H9 (cell line): ENCODE data around the gene FAM151A. TPM values are rescaled to one million over a fixed set of nuclear protein-coding genes. Genes with fewer than 3 reads are reported as not detected.

Experiments
- DNase-seq: peaks from one replicate; pipeline ENCODE4 v3.0.0-alpha.2; 2017
- H2AFZ ChIP-seq: one replicate; pipeline ENCODE4 v1.6.1; 2013; ENCODE audit warnings: mild to moderate bottlenecking, low read length, control low read depth, moderate library complexity
- H2AK5ac ChIP-seq: 2 replicates; pipeline ENCODE4 v1.6.1; 2013; ENCODE audit warnings: low read length, control low read depth, mixed read lengths; ENCODE audit not compliant: insufficient read length
- H2BK120ac ChIP-seq: one replicate; pipeline ENCODE4 v1.6.1; 2013; ENCODE audit warnings: low read depth, mild to moderate bottlenecking, low read length, control low read depth, inconsistent platforms; ENCODE audit not compliant: poor library complexity, severe bottlenecking
- H2BK12ac ChIP-seq: 2 replicates; pipeline ENCODE4 v1.6.1; 2013; ENCODE audit warnings: low read length, control low read depth, mixed read lengths, low read depth; ENCODE audit not compliant: insufficient read length
- H2BK15ac ChIP-seq: 2 replicates; pipeline ENCODE4 v1.6.1; 2013; ENCODE audit warnings: low read depth, low read length, control low read depth
- H2BK20ac ChIP-seq: one replicate; pipeline ENCODE4 v1.6.1; 2013; ENCODE audit warnings: low read depth, mild to moderate bottlenecking, low read length, control low read depth, inconsistent platforms; ENCODE audit not compliant: poor library complexity, severe bottlenecking
- H2BK5ac ChIP-seq: 2 replicates; pipeline ENCODE4 v1.6.1; 2013; ENCODE audit warnings: low read length, control low read depth, mixed read lengths; ENCODE audit not compliant: insufficient read length
- H3K14ac ChIP-seq: 2 replicates; pipeline ENCODE4 v1.6.1; 2013; ENCODE audit warnings: low read length, control low read depth; ENCODE audit not compliant: insufficient read depth
- H3K18ac ChIP-seq: 2 replicates; pipeline ENCODE4 v1.6.1; 2013; ENCODE audit warnings: low read depth, mild to moderate bottlenecking, mixed read lengths, low read length, control low read depth; ENCODE audit not compliant: insufficient read length
- H3K23ac ChIP-seq: 2 replicates; pipeline ENCODE4 v1.6.1; 2013; ENCODE audit warnings: low read length, control low read depth, mixed read lengths, low read depth; ENCODE audit not compliant: insufficient read length
- H3K23me2 ChIP-seq: 2 replicates; pipeline ENCODE4 v1.6.1; 2013; ENCODE audit warnings: low read depth, mild to moderate bottlenecking, mixed read lengths, low read length, control low read depth; ENCODE audit not compliant: insufficient read length, poor library complexity, severe bottlenecking
- H3K27ac ChIP-seq: 2 replicates; pipeline ENCODE4 v1.5.1; 2013; ENCODE audit warnings: low read length, control low read depth, mixed read lengths, low read depth; ENCODE audit not compliant: insufficient read length
- H3K27me3 ChIP-seq: 2 replicates; pipeline ENCODE4 v1.6.1; 2013; ENCODE audit warnings: low read length, control low read depth, inconsistent platforms; ENCODE audit not compliant: insufficient read depth
- H3K4ac ChIP-seq: 2 replicates; pipeline ENCODE4 v1.6.1; 2013; ENCODE audit warnings: low read depth, mild to moderate bottlenecking, control low read depth, inconsistent platforms, low read length, moderate library complexity
- H3K4me1 ChIP-seq: 2 replicates; pipeline ENCODE4 v1.6.1; 2013; ENCODE audit warnings: low read length, control low read depth, inconsistent platforms; ENCODE audit not compliant: insufficient read depth
- H3K4me2 ChIP-seq: 2 replicates; pipeline ENCODE4 v1.6.1; 2013; ENCODE audit warnings: low read length, control low read depth, mixed read lengths; ENCODE audit not compliant: insufficient read length, insufficient read depth
- H3K56ac ChIP-seq: 2 replicates; pipeline ENCODE4 v1.6.1; 2013; ENCODE audit warnings: low read depth, mild to moderate bottlenecking, mixed read lengths, low read length, control low read depth; ENCODE audit not compliant: insufficient read length
- H3K79me1 ChIP-seq: 2 replicates; pipeline ENCODE4 v1.6.1; 2013; ENCODE audit warnings: low read depth, mild to moderate bottlenecking, moderate library complexity, low read length, control low read depth, inconsistent platforms; ENCODE audit not compliant: insufficient read depth, poor library complexity, severe bottlenecking
- H3K79me2 ChIP-seq: 2 replicates; pipeline ENCODE4 v1.6.1; 2013; ENCODE audit warnings: low read length, control low read depth, inconsistent platforms; ENCODE audit not compliant: insufficient read depth
- H3K9ac ChIP-seq: 2 replicates; pipeline ENCODE4 v1.6.1; 2013; ENCODE audit warnings: low read length, control low read depth, mixed read lengths; ENCODE audit not compliant: insufficient read length; ENCODE audit errors: extremely low read depth
- H3K9me3 ChIP-seq: one replicate; pipeline ENCODE4 v1.6.1; 2013; ENCODE audit warnings: low read depth, low read length, inconsistent platforms; ENCODE audit not compliant: control insufficient read depth
- H3T11ph ChIP-seq: one replicate; pipeline ENCODE4 v1.6.1; 2013; ENCODE audit warnings: mild to moderate bottlenecking, low read length, control low read depth, inconsistent platforms
- H4K20me1 ChIP-seq: one replicate; pipeline ENCODE4 v1.6.1; 2013; ENCODE audit not compliant: control insufficient read depth, insufficient read length, insufficient read depth
- H4K5ac ChIP-seq: 2 replicates; pipeline ENCODE4 v1.6.1; 2013; ENCODE audit warnings: low read depth, mild to moderate bottlenecking, mixed read lengths, low read length, control low read depth; ENCODE audit not compliant: insufficient read length
- H4K8ac ChIP-seq: replicated peaks from 2 replicates; pipeline ENCODE4 v1.6.1; 2013; ENCODE audit warnings: low read length, control low read depth, mixed read lengths, low read depth; ENCODE audit not compliant: insufficient read length
- H4K91ac ChIP-seq: 2 replicates; pipeline ENCODE4 v1.6.1; 2013; ENCODE audit warnings: low read depth, mild to moderate bottlenecking, moderate library complexity, mixed read lengths, low read length, control low read depth; ENCODE audit not compliant: insufficient read length
- H3K27ac Mint-ChIP-seq, 3 experiments: 2 replicates in 2 of 3; 3 replicates in 1 of 3; pipeline ENCODE4 v1.8.0; 2020 to 2021; ENCODE audit warnings: mixed read lengths in 3 of 3, mild to moderate bottlenecking in 1 of 3, moderate library complexity in 1 of 3
- H3K27me3 Mint-ChIP-seq: 2 replicates; pipeline ENCODE4 v1.8.0; 2021; ENCODE audit warnings: low read depth, mild to moderate bottlenecking, moderate library complexity, mixed read lengths
- H3K36me3 Mint-ChIP-seq, 3 experiments: 2 replicates in 2 of 3; 3 replicates in 1 of 3; pipeline ENCODE4 v1.8.0; 2020 to 2021; ENCODE audit warnings: low read depth in 3 of 3, mixed read lengths in 3 of 3; ENCODE audit not compliant: insufficient read depth in 1 of 3
- H3K4me1 Mint-ChIP-seq, 2 experiments: 2 replicates each; pipeline ENCODE4 v1.8.0; 2020; ENCODE audit warnings: mixed read lengths in 2 of 2
- H3K4me3 Mint-ChIP-seq, 2 experiments: 2 replicates in 1 of 2; 3 replicates in 1 of 2; pipeline ENCODE4 v1.8.0; 2020 to 2021; ENCODE audit warnings: mild to moderate bottlenecking in 2 of 2, mixed read lengths in 2 of 2, moderate library complexity in 1 of 2
- H3K9me3 Mint-ChIP-seq, 2 experiments: 2 replicates in 1 of 2; 3 replicates in 1 of 2; pipeline ENCODE4 v1.8.0; 2020; ENCODE audit warnings: mild to moderate bottlenecking in 2 of 2, mixed read lengths in 2 of 2, moderate library complexity in 1 of 2
- WGBS: extraction: QIAGEN DNeasy Blood & Tissue Kit; methylation state at CpG from one replicate; pipeline ENCODE4 v1.1.7; 2013; ENCODE audit warnings: missing lambda C conversion rate, low lambda C conversion rate, mixed read lengths; ENCODE audit not compliant: insufficient read length; ENCODE audit errors: extremely low coverage; 5-methylcytosine and 5-hydroxymethylcytosine counted together
- total RNA-seq: library from RNA; stranded (reverse); gene quantifications from 2 replicates; pipeline ENCODE4 v1.2.1, GENCODE V29; 2021
- TF ChIP-seq, protein P1 (sequence below): fragments of 200-600 bp; sonication (generic); conservative IDR thresholded peaks from 3 replicates; pipeline ENCODE4 v1.8.0; 2021; ENCODE audit warnings: antibody characterized with exemption, mild to moderate bottlenecking

The FAM151A gene
- total RNA-seq, 1 experiment from 2014 or later, result not detected

DNA sequence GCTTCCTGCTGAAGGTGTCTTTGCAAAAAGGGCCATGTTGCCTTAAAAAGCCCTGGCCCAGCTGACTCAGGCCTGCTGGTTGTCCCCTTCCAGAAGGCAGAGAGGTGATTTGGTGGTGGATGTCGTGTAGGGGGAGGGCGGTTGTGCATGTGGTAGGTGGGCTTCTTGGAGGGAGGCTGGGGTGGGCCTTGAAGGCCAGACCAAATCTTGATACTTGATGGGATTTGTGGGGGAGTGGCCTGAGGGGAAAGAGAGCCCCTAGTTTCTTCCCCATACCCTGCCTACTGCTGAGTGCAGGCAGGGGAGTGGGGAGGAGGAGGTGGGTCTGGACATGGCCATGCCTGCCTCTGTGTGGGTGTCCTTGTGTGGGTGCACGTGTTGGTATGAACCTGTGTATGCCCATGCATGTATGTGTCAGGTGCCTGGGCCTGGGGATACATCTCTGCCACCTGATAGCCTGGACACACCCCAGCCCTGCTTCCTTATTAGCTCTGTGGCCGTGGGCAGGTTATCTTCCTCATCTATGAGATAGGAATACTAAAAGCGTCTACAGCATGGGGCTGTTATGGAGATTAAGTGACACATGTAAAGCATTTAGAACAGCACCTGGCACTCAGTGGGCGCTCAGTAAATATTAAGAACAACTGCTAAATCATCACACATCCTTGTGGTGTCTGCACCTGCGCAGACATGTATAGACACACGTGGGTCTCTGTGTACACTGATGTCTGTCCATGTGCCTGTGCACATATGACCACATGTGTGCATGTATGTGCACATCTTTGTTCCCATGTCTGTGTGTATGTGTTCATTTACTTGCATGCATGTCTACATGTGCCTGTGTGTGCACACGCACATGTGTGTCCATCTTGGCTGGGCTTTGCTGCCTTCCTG lies 17.0 kb downstream of the FAM151A start:
- Histone ChIP-seq H4K8ac (no peak overlapping the region), H3K4ac (no peak overlapping the region), H3K9me3 (no peaks in the 10 kb centered on the region), H2BK5ac (no peak overlapping the region), H3K4me1 (no peaks in the 10 kb centered on the region; the same call in 1 of the 2 replicates), H3K27ac (no peak overlapping the region), H3K23ac (no peak overlapping the region), H3K18ac (no peak overlapping the region), H2BK20ac (no peak overlapping the region), H3K4me2 (no peak overlapping the region), H3K79me1 (no peaks in the 10 kb centered on the region), H3K56ac (no peak overlapping the region), H2AK5ac (no peak overlapping the region), H2BK120ac (no peak overlapping the region), H2BK15ac (no peak overlapping the region), H3T11ph (no peak overlapping the region), H3K14ac (no peak overlapping the region), H4K5ac (no peak overlapping the region), H2AFZ (no peak overlapping the region), H3K9ac (no peak overlapping the region), H3K23me2 (no peaks in the 10 kb centered on the region), H4K91ac (no peak overlapping the region), H3K27me3 (no peaks in the 10 kb centered on the region), H3K79me2 (no peaks in the 10 kb centered on the region), H2BK12ac (no peak overlapping the region), H4K20me1 (no peaks in the 10 kb centered on the region)
- no CpG with 5 or more reads among the region's 9 CpGs for WGBS
- peak overlapping the region; percentile 31 to 79 (median 51); a peak in 4 of 7 replicates for H3K27ac Mint-ChIP-seq
- DNase-seq, result no peak
- peaks cover 15 to 29% of the 10 kb centered on the region in 2 experiments for H3K4me1 Mint-ChIP-seq
- peaks cover 1% of the 10 kb centered on the region; the same call in 1 of the 2 replicates for H3K27me3 Mint-ChIP-seq
- no peaks in the 10 kb centered on the region; a peak in 2 of 7 replicates for H3K36me3 Mint-ChIP-seq
- no peak overlapping the region for H3K4me3 Mint-ChIP-seq
- H3K9me3 Mint-ChIP-seq, result no peaks in the 10 kb centered on the region
- TF ChIP-seq, protein P1, sequence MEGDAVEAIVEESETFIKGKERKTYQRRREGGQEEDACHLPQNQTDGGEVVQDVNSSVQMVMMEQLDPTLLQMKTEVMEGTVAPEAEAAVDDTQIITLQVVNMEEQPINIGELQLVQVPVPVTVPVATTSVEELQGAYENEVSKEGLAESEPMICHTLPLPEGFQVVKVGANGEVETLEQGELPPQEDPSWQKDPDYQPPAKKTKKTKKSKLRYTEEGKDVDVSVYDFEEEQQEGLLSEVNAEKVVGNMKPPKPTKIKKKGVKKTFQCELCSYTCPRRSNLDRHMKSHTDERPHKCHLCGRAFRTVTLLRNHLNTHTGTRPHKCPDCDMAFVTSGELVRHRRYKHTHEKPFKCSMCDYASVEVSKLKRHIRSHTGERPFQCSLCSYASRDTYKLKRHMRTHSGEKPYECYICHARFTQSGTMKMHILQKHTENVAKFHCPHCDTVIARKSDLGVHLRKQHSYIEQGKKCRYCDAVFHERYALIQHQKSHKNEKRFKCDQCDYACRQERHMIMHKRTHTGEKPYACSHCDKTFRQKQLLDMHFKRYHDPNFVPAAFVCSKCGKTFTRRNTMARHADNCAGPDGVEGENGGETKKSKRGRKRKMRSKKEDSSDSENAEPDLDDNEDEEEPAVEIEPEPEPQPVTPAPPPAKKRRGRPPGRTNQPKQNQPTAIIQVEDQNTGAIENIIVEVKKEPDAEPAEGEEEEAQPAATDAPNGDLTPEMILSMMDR, result no peak
